Measurements from ENCODE around the gene TCIRG1.

- TF ChIP-seq CTCF (IDR thresholded peaks at IDR 0.05; ENCODE audit: poor library complexity) (no peak), EZH2 (IDR thresholded peaks at IDR 0.05; ENCODE audit: borderline replicate concordance) (no peak)
These were observed 13.5 kb downstream of the TCIRG1 start for GRCh38 chr11:68052137-68052873.

Measured in hepatocyte (in vitro differentiated cells).